Measurements from ENCODE around the gene SERPINB12.

DNA sequence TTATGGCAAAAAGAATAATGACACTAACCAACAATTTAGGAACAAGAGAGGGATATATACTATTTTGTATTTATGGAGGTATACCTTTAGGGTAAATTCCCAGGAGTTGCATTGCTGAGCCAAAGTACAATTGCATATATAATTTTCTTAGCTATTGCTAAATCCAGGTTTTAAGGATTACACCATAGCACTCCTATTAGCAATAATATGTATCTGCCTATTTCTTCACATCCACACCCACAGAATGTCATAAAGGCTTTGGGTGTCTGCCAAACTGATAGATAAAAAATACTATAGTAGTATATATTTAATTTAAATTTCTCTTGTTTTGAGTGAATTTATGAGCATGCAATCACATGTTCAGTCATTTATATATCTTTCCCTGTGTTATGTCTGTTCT lies 33.5 kb downstream of the SERPINB12 start:
- no peak for TF ChIP-seq CTCF (IDR thresholded peaks at IDR 0.05)
- TF ChIP-seq POLR2AphosphoS5 (IDR thresholded peaks at IDR 0.05): no peak
- TF ChIP-seq POLR2A (IDR thresholded peaks at IDR 0.05): no peak
